Natural killer cell (primary cell): Measurements from ENCODE around the gene TMEM45A. TPM values are rescaled to one million over a fixed set of nuclear protein-coding genes. Genes with fewer than 3 reads are reported as not detected.
"Not testable (repeated sequence)": the region's sequence is repeated elsewhere in the genome, so short reads cannot be mapped to it uniquely, and the experiment has no call there.

Experiments
- ATAC-seq, 3 donors: fragments of 150-1000 bp in 2 of 3; fragments of 200-7000 bp in 1 of 3; cut with Tn5 transposase; 1 replicate in 1 of 3; 2 replicates in 2 of 3; pipeline ENCODE4 v1.10.0; 2021; ENCODE audit warnings: mild to moderate bottlenecking in 2 of 3, moderate library complexity in 2 of 3
- DNase-seq, 2 donors: peaks; one replicate each; pipeline versions ENCODE4 v3.0.0 to v3.0.0-alpha.2; 2013 to 2021; ENCODE audit warnings: mixed read lengths in 1 of 2
- H3K27ac ChIP-seq: one replicate; pipeline ENCODE4 v1.5.1; 2013; ENCODE audit warnings: mild to moderate bottlenecking, low read length
- H3K27me3 ChIP-seq: one replicate; pipeline ENCODE4 v1.6.1; 2013; ENCODE audit warnings: low read length; ENCODE audit not compliant: control insufficient read depth, insufficient read depth
- H3K36me3 ChIP-seq: one replicate; pipeline ENCODE4 v1.6.1; 2013; ENCODE audit warnings: low read length; ENCODE audit not compliant: control insufficient read depth, insufficient read depth
- H3K4me1 ChIP-seq: one replicate; pipeline ENCODE4 v1.6.1; 2013; ENCODE audit warnings: low read length; ENCODE audit not compliant: control insufficient read depth, insufficient read depth
- H3K4me3 ChIP-seq: one replicate; pipeline ENCODE4 v1.5.1; 2013; ENCODE audit warnings: low read length
- H3K9me3 ChIP-seq: one replicate; pipeline ENCODE4 v1.6.1; 2013; ENCODE audit warnings: low read length; ENCODE audit not compliant: control insufficient read depth, insufficient read depth
- H3K27ac Mint-ChIP-seq, 2 donors: one replicate each; pipeline ENCODE4 v1.8.0; 2022; ENCODE audit warnings: mild to moderate bottlenecking in 2 of 2, mixed read lengths in 2 of 2, moderate library complexity in 1 of 2
- H3K27me3 Mint-ChIP-seq, 2 donors: one replicate each; pipeline ENCODE4 v1.8.0; 2022; ENCODE audit warnings: low read depth in 2 of 2, mixed read lengths in 2 of 2
- H3K36me3 Mint-ChIP-seq: one replicate; pipeline ENCODE4 v1.8.0; 2022; ENCODE audit warnings: mixed read lengths
- H3K4me1 Mint-ChIP-seq, 2 donors: one replicate each; pipeline ENCODE4 v1.8.0; 2022; ENCODE audit warnings: mixed read lengths in 2 of 2
- H3K4me3 Mint-ChIP-seq: one replicate; pipeline ENCODE4 v1.8.0; 2022; ENCODE audit warnings: mild to moderate bottlenecking, moderate library complexity, mixed read lengths
- H3K9me3 Mint-ChIP-seq, 2 donors: one replicate each; pipeline ENCODE4 v1.8.0; 2022; ENCODE audit warnings: mixed read lengths in 2 of 2
- CTCF ChIP-seq: fragments of 200-600 bp; IDR thresholded peaks from one replicate; pipeline ENCODE4 v1.8.0; 2022; ENCODE audit warnings: antibody characterized with exemption
- WGBS: methylation state at CpG from one replicate; pipeline ENCODE4 v1.1.7; 2013; ENCODE audit warnings: missing lambda C conversion rate; ENCODE audit not compliant: insufficient coverage; 5-methylcytosine and 5-hydroxymethylcytosine counted together
- intact Hi-C: fragments of 100-400 bp; cut with micrococcal nuclease; formaldehyde crosslinking; loops from one replicate; pipeline ENCODE4 v1.14.2; 2022
- total RNA-seq, 4 donors: library from RNA; stranded (reverse); fragments of 120-200 nt in 1 of 4; gene quantifications; one replicate each; pipeline versions ENCODE4 v1.2.3 to v1.2.4, GENCODE V29; 2013 to 2022

The TMEM45A gene
- total RNA-seq, 3 donors from 2014 or later (not counting 1 experiment from before 2014, with no cell fraction given), result 0.23 to 0.49 (median 0.25) TPM

GRCh38 chr3:100540791-100541334 lies 48.4 kb downstream of the TMEM45A start:
- H3K4me1 Mint-ChIP-seq, result no peaks in the 10 kb centered on the region
- no peaks in the 10 kb centered on the region for H3K9me3 ChIP-seq
- H3K27me3 ChIP-seq, result no peaks in the 10 kb centered on the region
- H3K4me1 ChIP-seq, result no peaks in the 10 kb centered on the region
- intact Hi-C loops, result no loop called here
- H3K4me3 Mint-ChIP-seq, result no peak overlapping the region
- H3K27me3 Mint-ChIP-seq, result peaks cover 10 to 26% of the 10 kb centered on the region in 2 donors
- no peak overlapping the region for H3K4me3 ChIP-seq
- WGBS, result 97% methylated on average over 2 of the region's 2 CpGs
- DNase-seq (no peak), ATAC-seq (no peak)
- no peak overlapping the region for H3K27ac ChIP-seq
- H3K36me3 Mint-ChIP-seq, result no peaks in the 10 kb centered on the region
- H3K36me3 ChIP-seq, result no peaks in the 10 kb centered on the region
- no peaks in the 10 kb centered on the region for H3K9me3 Mint-ChIP-seq
- TF ChIP-seq CTCF, result no peak
- no peak overlapping the region for H3K27ac Mint-ChIP-seq

GRCh38 chr3:100541428-100541827 lies 49.0 kb downstream of the TMEM45A start:
- not testable (repeated sequence) for H3K27ac Mint-ChIP-seq, DNase-seq
- peaks cover 10 to 32% of the 10 kb centered on the region in 2 donors for H3K27me3 Mint-ChIP-seq

GRCh38 chr3:100545371-100545770 lies 53.0 kb downstream of the TMEM45A start:
- H3K4me1 ChIP-seq, result no peaks in the 10 kb centered on the region
- H3K4me1 Mint-ChIP-seq, result no peaks in the 10 kb centered on the region
- TF ChIP-seq CTCF, result no peak
- no peaks in the 10 kb centered on the region for H3K9me3 Mint-ChIP-seq
- H3K4me3 ChIP-seq, result no peak overlapping the region
- no peaks in the 10 kb centered on the region for H3K27me3 ChIP-seq
- DNase-seq (no peak), ATAC-seq (no peak)
- peaks cover 13 to 39% of the 10 kb centered on the region in 2 donors for H3K27me3 Mint-ChIP-seq
- 64% methylated on average over 2 of the region's 2 CpGs for WGBS
- H3K36me3 ChIP-seq, result no peaks in the 10 kb centered on the region
- intact Hi-C loops, result no loop called here
- H3K36me3 Mint-ChIP-seq, result no peaks in the 10 kb centered on the region
- H3K27ac Mint-ChIP-seq, result no peak overlapping the region
- no peak overlapping the region for H3K4me3 Mint-ChIP-seq
- no peak overlapping the region for H3K27ac ChIP-seq
- H3K9me3 ChIP-seq, result no peaks in the 10 kb centered on the region

More at GRCh38 chr3:100541428-100541827, 49.0 kb downstream of the TMEM45A start:
- H3K9me3 ChIP-seq, H3K4me3 Mint-ChIP-seq, H3K9me3 Mint-ChIP-seq, H3K4me1 Mint-ChIP-seq, H3K36me3 ChIP-seq, H3K36me3 Mint-ChIP-seq, H3K4me3 ChIP-seq, H3K27ac ChIP-seq, intact Hi-C loops, H3K4me1 ChIP-seq, ATAC-seq, H3K27me3 ChIP-seq: not testable (repeated sequence)
- 83% methylated on average over 3 of the region's 3 CpGs for WGBS

- intact Hi-C loops, result no loop called here
- TF ChIP-seq CTCF, result no peak
- DNase-seq (no peak), ATAC-seq (no peak)
- no peak overlapping the region for H3K27ac ChIP-seq
- no peaks in the 10 kb centered on the region for H3K9me3 ChIP-seq
- Mint-ChIP-seq H3K9me3 (no peaks in the 10 kb centered on the region), H3K36me3 (no peaks in the 10 kb centered on the region), H3K27ac (no peak overlapping the region), H3K27me3 (peaks cover 10 to 39% of the 10 kb centered on the region in 2 donors), H3K4me1 (no peaks in the 10 kb centered on the region), H3K4me3 (no peak overlapping the region)
- no peaks in the 10 kb centered on the region for H3K4me1 ChIP-seq
- no peaks in the 10 kb centered on the region for H3K36me3 ChIP-seq
- no peak overlapping the region for H3K4me3 ChIP-seq
- 96% methylated on average over 3 of the region's 3 CpGs for WGBS
- H3K27me3 ChIP-seq, result no peaks in the 10 kb centered on the region
These were observed 53.8 kb downstream of the TMEM45A start for GRCh38 chr3:100546020-100546744.
